NT2/D1 (cell line): Measurements from ENCODE around the gene SLC16A4.

Source experiments
- SUZ12 ChIP-seq: IDR thresholded peaks from 2 replicates; pipeline ENCODE4 v1.6.1; 2011; ENCODE audit not compliant: insufficient read length, insufficient read depth; ENCODE audit errors: extremely low read depth
- ZNF274 ChIP-seq: IDR thresholded peaks from 2 replicates; pipeline ENCODE4 v1.6.1; 2011; ENCODE audit warnings: mild to moderate bottlenecking, low read depth, low read length

- no peak for TF ChIP-seq SUZ12
- TF ChIP-seq ZNF274 = no peak
Measured at GRCh38 chr1:110390096-110390495, 730 bp downstream of the SLC16A4 start.
